Left renal pelvis (tissue), 4 donors: ENCODE data around the gene TSC22D1. TPM values are rescaled to one million over a fixed set of nuclear protein-coding genes. Genes with fewer than 3 reads are reported as not detected.

Experiments
- DNase-seq, 4 donors: peaks; one replicate each; pipeline ENCODE4 v3.0.0-alpha.2; 2013; ENCODE audit warnings: low read depth in 4 of 4, low spot score in 3 of 4
- polyA plus RNA-seq, 4 donors: library from polyadenylated mRNA; unstranded; fragments of 120-200 nt; gene quantifications; one replicate each; pipeline ENCODE4 v1.2.1, GENCODE V29; 2013; ENCODE audit not compliant: insufficient read length in 4 of 4

TSC22D1 gene
- polyA plus RNA-seq, 4 donors = 190 to 261 (median 244) TPM

DNA sequence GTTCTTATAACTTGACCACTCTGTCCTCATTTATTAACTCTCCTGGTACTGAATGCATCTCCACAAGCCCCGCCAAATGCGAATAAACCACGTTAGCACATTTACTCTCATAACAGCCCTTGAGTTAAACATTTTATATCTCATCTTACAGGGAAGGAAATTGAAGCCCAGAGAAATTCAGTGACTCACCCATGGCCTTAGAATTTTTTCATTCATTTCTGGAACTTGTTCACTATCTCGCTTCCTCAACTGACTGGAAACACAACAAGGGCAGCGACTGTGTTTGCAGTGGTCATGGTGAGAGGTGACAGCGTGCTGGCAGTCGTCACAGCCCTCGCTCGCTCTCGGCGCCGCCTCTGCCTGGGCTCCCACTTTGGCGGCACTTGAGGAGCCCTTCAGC, 163.0 kb downstream of the TSC22D1 start:
- no peak for DNase-seq

DNA sequence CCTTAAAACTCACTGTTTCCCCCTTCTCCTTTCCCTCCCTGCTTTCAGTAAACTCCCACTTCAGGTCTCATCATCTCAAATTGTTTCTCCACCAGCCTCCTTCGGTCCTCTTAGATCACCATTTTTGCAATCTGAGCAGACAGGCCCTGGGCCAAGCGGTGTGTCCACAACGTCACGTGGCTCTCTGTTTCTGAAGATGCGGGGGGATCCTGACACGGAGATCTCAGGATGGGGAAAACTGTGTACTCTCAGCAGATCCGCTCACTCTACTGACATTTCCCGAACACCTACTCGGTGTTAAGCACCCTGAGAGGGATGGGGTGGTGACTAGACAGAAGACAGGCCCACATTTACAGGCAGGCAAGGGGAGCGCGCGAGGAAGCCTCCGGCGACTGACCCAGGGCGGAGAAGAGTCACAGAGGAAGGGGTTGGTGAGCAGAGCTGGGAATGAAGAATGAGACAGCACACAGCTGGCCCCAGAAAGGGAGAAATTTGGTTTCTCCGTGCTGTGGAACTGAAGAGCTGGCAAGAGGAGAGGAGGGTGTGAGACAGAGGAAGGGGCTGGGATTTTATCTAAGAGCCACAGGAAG, 163.7 kb downstream of the TSC22D1 start:
- DNase-seq = no peak

DNA sequence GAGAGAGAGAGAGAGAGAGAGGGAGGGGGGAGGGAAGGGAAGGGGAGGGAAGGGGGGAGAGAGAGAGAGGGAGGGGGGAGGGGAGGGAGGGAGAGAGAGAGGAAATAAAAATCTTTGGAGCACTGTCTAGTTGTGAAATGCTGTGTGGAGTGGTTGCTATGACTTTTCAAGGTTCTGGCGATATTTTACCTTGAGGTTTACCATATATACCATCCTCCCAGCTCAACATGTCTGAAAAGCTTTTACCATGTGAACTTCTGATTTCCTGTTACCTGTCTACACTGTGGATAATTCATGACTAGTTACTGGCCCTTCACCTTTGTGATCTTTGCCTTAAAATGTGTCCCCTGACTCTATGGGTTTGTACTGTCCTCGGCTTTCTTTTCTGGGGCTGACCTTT, 164.3 kb downstream of the TSC22D1 start:
- no peak for DNase-seq

DNA sequence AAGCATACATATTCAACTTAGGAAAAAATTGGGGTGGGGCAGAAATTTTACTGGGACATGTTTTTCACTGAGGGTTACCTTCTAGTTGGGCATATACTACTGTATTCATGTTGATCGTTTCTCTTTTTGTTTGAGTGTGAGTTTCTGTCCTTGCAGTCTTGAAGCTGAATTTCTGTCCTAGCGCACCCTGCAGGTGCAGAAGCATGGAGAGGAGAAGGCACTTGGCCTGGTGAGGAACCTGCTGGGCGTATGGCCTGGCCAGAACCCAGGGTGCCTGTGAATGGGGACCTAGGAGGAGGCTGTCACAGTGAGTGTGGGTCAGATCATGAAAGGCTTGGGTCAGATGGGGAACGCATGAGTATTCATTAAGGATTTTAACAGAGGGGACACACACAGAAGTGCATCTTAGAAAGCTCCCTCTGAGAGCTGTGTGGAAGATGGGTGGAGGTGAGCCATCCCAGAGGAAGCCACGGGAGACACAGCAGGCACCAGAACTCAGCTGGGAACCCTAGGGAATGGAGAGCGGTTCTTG, 165.7 kb downstream of the TSC22D1 start:
- no peak for DNase-seq

DNA sequence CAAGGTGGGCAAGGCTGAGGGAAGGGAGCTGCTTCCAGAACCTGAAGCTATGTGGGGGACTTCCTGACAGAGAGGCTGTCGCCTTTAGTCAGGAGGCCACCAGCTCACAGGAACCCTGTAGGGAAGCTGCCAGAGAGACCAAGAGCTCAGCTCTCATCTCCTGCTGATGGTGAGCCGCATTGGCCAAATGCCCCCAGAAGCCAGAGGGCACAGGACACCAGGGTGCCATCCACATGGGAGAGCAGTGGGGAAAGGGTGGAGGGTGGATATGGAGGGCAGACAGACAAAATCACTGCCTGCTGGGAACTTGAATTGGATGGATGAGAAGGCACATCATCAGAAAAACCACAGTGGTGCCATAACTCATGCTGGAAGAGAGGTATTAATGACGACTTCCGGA, 166.5 kb downstream of the TSC22D1 start:
- no peak for DNase-seq

DNA sequence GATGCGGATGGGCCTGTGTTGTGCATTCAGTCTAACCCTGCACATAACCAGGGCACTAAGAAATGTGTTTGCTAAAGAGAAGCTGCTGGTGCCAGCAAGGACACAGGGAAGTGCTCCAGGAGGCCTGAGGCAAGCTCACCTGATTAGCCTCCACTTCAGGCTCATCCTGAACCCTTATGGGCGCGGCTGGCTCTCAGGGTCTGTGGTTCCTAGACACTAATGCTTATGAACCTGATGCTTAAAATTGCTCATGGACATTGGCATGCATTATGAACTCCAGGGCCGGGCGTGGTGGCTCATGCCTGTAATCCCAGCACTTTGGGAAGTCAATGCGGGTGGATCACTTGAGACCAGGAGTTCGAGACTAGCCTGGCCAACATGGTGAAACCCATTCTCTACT, 168.2 kb downstream of the TSC22D1 start:
- no peak for DNase-seq

DNA sequence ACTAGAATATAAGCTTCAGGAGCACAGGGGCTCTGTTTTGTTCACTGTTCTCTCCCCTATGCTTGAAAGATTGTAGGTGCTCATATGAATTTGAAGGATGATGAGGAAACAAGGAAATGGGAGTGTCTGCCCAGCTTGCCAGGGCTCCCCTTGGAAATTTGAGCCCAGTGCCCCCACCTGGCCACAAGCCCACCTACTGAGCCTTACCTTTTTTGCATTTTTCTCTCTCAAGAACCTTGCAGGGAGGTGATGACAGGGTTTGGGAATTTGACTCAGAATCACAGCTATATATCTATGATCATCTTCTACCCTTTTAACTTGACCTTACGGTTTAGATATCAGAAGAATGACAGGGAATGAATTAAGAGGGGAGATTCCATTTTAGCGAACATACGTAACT, 168.8 kb downstream of the TSC22D1 start:
- no peak for DNase-seq

DNA sequence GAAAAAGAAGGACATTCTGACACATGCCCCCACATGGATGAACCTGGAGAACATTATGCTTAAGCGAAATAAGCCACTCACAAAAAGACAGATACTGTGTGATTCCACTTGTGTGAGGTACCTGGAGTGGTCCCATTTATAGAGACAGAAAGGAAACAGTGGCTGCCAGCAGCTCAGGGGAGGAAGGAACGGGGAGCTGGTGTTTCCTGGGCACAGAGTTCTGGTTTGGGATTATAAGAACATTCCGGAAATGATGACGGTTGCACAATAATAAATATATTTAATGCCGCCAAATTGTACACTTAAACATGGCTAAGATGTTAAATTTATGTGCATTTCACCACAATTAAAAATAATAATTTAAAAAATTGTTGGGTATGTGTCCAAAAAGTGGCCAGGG, 169.5 kb downstream of the TSC22D1 start:
- DNase-seq = no peak

DNA sequence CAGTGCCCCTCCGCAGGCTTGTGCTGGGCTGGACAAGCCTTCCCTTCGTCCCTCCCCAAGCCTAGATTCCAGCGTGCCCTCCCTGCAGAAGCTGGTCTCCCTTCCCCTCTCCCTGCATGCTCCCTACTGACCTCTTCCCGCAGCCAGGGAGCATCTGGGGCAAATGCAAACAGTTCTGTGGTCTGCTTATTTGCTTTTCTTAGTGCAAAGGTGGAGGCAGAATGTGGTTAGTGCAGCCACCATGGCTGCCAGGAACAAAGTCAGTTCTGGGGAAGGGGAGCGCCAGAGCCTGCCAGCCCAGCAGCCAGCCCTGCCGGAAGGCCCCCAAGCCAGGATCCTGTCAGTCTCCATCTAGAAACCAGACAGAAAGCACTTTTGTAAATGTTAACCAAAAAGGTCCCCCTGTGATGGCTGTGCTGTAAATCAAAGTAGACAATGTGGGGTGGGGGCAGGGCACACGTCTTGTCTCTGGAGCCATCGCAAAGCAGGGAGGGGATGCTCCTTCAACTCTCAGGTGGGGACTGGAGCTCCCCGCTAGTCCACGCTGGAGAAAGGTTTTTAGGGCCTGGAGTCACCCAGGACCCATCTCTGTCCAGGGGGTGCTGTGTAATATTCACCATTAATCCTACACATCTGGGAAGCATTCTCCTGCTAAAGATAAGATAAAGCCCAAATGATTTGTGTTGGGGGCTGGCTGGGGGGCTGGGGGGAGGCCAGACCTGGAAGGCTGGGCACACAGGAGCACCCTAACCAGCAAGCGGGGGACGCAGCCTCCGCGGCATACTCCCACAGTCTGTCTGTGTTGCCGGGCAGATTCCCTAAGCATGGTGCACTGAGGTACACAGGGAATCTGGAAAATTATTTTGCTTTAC, 171.6 kb downstream of the TSC22D1 start:
- DNase-seq = no peak

DNA sequence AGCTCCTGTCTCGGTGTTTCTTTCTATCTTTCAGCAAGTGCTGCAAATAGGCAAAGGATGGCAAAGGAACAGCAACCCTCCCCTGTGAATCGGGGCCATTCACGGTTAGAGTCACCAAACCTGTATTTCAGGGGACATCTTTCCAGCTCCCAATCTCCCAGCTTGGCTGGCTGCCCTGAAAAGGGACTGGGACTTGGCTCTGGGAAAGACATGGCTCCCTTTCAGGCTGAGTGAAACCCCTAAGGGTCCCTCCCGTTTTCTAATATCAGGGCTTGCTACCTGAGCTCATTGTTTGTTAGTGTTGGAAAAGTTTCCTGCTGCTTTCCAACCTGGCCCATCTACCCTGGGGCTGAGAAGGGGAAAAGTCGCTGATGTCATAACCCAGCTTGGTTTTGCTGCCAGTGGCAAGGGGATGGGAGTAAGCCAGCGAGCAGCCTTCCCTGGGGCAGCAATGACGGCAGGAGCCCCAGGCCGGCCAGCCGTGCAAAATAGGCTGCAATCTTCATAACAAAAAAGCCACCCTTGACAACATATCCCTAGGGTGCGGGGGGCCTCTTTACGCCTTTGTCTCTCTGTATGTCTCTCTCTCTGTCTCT, 172.6 kb downstream of the TSC22D1 start:
- DNase-seq = no peak

DNA sequence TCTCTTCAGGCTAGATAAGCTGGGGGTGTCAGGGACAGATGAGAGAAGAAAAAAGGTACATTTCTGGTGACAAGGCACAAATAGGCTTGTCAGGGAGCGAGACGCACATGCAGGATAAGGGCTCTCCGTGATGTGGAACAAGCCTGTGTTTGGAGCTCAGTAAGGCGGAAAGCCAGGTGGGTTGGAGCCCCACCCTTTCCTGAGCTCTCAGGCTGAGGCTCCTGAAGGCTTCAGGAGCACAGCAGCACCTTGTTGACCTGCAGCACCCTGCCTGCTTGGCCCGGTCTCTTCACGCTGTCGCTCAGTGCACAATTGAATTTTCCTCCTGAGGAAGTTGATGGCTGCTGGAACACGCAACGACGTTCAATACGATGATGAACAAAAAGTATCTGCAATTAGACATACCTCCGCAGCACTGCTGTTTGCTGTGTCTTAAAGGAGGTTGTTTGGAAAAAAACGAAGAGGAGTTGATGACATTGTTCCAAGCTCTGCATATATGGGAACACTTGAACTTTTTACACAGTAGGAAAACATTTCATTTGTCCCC, 173.2 kb downstream of the TSC22D1 start:
- DNase-seq = no peak

DNA sequence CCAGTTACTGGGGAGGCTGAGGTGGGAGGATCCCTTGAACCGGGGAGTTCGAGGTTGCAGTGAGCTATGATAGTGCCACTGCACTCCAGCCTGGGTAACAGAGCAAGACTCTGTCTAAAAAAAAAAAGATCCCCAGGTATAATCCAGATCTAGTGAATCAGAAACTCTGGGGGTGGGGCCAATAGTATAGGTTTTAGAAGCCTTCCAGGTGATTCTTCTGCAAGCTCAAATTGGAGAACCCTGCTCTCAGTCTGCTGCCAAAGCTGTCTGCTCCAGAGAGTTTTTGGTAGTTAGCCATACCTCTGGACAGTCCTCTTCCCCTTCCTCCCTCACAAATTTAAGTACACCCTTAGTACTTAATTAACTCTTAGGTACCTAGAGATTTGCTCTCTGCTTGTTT, 174.6 kb downstream of the TSC22D1 start:
- no peak for DNase-seq

DNA sequence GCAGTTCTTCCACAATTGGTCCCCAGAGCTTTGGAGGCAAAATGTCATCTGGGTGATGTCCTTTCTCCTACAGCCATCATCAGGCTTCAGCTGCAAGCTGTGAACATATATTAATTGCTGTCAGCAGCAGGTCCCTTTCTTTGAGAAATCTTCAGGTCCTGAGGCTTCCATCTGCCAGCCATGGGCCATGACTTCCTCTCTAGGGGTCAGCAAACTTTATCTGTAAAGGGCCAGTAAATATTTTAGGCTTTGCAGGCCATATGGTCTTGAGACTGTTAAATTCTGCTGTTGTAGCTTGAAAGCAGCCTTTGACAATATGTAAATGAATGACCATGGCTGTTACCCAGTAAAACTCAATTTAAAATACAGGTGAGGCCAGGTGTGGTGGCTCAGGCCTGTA, 175.4 kb downstream of the TSC22D1 start:
- no peak for DNase-seq

DNA sequence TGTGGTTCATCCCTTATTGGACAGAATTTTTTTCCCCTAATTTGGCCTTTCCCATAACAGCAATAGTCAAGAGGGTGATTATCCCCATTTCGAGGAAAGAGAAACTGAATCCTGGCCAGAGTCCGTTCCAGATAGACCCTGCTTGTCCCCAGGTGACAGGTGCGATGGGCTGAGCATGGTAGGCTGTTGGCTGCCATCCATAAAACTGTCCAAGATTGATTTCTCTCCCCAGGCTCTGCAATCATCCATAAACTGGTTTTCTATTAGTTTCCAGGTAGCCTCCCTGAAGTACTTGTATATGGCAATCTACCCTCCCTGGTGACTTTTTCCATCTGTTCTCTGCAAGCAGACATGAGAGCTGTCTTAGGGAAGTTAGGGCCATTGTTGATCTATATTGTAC, 177.1 kb downstream of the TSC22D1 start:
- DNase-seq = no peak

DNA sequence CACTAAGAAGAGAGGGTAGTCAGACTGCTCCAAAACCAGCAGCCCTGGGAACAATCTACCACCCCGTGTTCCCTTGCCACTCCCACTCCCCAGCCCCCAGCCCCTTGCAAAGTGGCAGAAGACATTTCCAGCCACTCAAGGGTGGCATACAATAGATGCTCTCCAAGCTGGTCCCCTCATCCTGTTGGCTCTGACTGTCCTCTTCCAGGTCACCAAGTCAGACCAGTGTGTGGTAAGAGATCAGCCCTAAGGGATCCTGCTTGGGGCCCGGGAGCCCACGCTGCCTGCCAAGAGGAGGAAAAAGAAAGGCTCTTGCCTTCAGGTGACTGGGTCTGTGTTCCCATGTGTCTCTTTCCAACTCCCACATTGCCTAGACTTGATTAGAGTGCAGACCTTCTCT, 177.5 kb downstream of the TSC22D1 start:
- no peak for DNase-seq

DNA sequence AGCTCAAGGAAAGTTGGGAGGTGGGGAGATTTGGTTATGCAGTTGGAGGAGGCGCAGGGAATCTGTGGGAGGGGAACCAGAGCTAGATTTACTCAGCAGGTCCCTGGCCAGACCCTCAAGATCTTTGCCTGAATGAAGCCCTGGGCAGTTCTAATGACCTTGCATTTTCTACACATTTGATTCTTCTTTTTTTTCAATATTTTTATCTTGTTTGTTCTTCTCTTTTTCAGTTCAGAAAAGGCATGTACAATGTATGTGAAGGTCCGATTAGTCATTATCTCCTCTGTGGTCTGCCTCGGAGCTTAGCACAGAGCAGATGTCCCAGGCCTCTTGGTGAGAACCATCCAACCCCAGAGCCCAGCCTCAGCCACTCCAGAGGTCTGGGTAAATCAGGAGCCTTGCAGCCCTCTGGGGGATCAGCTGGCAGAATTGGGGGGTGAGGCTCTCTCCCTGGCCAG, 178.3 kb downstream of the TSC22D1 start:
- no peak for DNase-seq

DNA sequence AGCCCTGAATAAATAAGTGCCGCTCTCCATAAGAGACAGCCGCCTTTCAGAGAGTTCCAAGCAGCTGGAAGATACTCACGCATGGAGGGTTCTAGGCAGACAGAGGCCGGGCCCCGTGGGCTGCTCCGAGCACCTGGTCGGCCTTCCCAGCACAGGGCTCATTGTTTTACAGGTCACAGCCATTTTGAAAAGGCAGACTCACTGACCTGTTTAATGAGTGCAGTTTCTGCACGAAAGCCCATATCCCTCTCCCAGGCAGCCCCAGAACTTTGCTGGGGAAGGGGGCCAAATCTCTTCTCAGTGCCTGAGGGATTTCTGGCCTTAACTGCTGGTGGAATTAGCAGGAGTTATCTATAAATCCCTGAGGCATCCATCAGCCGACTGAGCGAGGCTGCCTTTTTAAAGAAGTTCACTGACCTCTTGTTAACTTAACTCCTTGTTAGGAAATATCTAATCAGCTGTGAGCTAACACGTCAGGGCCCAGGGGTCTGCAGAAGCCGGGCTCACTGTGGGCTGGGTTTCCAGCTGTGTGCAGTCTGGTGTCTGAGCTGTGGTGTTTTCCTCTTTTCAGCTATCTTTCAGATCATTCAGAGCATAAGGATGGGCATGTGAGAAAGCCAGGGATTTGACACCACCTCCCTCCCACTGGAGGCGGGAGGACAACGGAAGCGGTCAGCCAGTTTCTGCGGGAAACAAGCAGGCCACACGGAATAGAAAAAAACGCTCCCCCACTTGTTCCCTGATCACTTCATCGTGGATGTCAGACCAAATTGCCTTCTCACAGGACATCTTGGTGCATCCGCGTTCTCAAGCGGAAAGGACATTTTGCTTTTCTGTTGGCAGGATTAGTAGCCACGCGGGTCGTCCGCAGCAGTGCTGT, 179.2 kb downstream of the TSC22D1 start:
- no peak for DNase-seq

DNA sequence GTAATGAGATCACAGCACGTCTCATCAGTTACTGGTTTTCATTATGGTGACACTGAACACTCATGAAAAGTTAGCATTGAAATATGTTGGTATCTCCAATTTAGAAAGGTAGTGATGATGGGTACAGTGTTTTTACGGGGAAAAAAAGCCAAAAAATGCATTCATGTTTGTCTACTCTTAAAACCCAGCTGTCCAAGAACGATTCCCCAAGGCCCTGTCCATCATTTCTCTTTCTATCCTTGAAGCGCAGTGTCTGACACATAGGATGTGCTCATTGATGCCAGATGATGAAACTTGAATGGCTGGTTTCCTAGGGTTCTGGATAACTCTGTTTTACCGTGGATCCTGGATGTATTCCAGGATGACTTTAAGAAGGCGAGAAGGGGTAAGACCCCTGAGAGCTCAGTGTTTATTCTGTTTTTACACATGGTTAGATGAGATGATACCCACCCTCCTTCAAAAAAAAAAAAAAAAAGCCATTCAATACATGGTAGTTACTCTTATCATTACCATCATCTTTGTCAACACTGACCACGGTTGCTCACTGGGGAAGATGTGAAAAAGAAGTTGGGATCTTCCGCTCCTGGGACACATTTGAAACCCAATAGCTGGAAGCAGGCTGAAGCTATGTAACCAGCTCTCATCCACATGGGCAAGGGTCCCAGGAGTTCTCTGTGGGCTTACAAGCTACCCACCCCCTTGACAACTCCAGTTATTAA, 180.0 kb downstream of the TSC22D1 start:
- no peak for DNase-seq

DNA sequence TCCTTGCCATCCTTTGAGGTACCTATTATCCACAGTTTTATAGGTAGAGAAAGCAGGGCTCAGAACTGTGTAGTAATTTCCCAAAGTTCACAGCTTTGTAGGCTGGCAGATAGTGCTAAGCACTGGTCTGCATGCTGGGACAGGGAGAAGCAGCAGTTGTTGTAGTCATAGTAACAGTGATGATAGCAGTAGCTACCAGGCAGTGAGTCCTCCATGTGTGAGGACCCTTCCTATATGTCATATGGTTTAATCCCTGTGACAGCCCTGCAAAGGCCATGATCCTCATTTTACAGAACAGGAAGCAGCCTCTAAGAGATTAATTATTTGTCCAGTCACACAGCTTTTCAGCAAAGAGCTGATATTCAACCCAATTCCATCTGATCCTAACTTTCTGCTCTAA, 181.5 kb downstream of the TSC22D1 start:
- DNase-seq = no peak

DNA sequence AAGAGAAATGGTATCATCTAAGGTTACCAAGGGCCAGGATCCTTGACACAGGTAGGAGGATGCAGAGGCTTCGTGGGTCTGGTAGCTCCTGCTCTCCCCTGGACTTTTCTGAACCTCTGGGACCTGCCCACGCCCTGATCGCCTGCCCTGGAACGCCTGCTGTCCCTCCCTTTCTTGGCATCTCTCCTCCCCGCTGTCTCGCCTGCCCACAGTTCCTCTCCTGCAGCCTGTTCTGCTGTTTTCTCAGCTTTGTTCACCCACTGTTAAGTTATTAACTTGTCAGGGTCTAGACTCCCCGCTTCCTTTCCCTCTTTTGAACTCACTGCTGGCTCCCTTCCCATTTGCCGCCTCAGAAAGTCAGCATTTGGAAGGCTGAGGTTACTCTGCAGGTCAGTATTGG, 182.7 kb downstream of the TSC22D1 start:
- DNase-seq = no peak
